AG08396 (cell line): ENCODE measurements around the gene ME2.
"Not testable (repeated sequence)": the region's sequence is repeated elsewhere in the genome, so short reads cannot be mapped to it uniquely, and the experiment has no call there.

Experiments used
- DNase-seq: peaks from one replicate; pipeline ENCODE4 v3.0.0; 2012; ENCODE audit warnings: low spot score, mixed read lengths

The ME2 gene

GRCh38 chr18:50973367-50974126 lies 94.6 kb downstream of the ME2 start:
- peak; percentile 57 for DNase-seq

- no peak for DNase-seq
Observed at GRCh38 chr18:50977037-50977760, 98.3 kb downstream of the ME2 start.

- no peak for DNase-seq
Observed at GRCh38 chr18:50981381-50981780, 102.5 kb downstream of the ME2 start.

- no peak for DNase-seq
Observed at GRCh38 chr18:50982086-50982801, 103.3 kb downstream of the ME2 start.

- DNase-seq, result no peak
Observed at GRCh38 chr18:50982802-50983179, 103.9 kb downstream of the ME2 start.

- DNase-seq, result peak; percentile 39
Observed at GRCh38 chr18:50986360-50987087, 107.6 kb downstream of the ME2 start.

GRCh38 chr18:50987261-50987660 lies 108.3 kb downstream of the ME2 start:
- no peak for DNase-seq

GRCh38 chr18:50989711-50990110 lies 110.8 kb downstream of the ME2 start:
- no peak for DNase-seq

- no peak for DNase-seq
Observed at GRCh38 chr18:50992351-50992762, 113.4 kb downstream of the ME2 start.

- DNase-seq, result no peak
Observed at GRCh38 chr18:50994031-50994430, 115.1 kb downstream of the ME2 start.

- DNase-seq, result not testable (repeated sequence)
Observed at GRCh38 chr18:51003174-51003573, 124.3 kb downstream of the ME2 start.
